Smooth muscle cell (in vitro differentiated cells): ENCODE results near the gene ATG9B. TPM values are rescaled to one million over a fixed set of nuclear protein-coding genes. Genes with fewer than 3 reads are reported as not detected.

ENCODE experiments used
- DNase-seq: peaks from one replicate; lab custom pipeline; 2025; ENCODE audit not compliant: unreplicated experiment; lab: John Stamatoyannopoulos, UW
- H2AFZ ChIP-seq: fragments of 200-600 bp; sonication (generic); 2 replicates; pipeline ENCODE4 v1.6.0; 2016; ENCODE audit warnings: antibody characterized with exemption, low read depth, mild to moderate bottlenecking
- H3F3A ChIP-seq: fragments of 200-600 bp; sonication (generic); 2 replicates; pipeline ENCODE4 v1.6.0; 2017; ENCODE audit warnings: antibody characterized with exemption, low read depth
- H3K27ac ChIP-seq: fragments of 200-600 bp; sonication (generic); 2 replicates; pipeline ENCODE4 v1.5.1; 2016; ENCODE audit warnings: low read depth, mild to moderate bottlenecking
- H3K27me3 ChIP-seq: fragments of 200-600 bp; sonication (generic); 2 replicates; pipeline ENCODE4 v1.6.1; 2016; ENCODE audit warnings: low read depth, mild to moderate bottlenecking
- H3K36me3 ChIP-seq: fragments of 200-600 bp; sonication (generic); 2 replicates; pipeline ENCODE4 v1.5.1; 2016; ENCODE audit warnings: low read depth
- H3K4me1 ChIP-seq: fragments of 200-600 bp; sonication (generic); 2 replicates; pipeline ENCODE4 v1.5.1; 2016; ENCODE audit warnings: low read depth
- H3K4me2 ChIP-seq: fragments of 200-600 bp; sonication (generic); 2 replicates; pipeline ENCODE4 v1.6.0; 2016; ENCODE audit warnings: mild to moderate bottlenecking
- H3K4me3 ChIP-seq: fragments of 200-600 bp; sonication (generic); 2 replicates; pipeline ENCODE4 v1.5.1; 2016; ENCODE audit warnings: mild to moderate bottlenecking
- H3K79me2 ChIP-seq: fragments of 200-600 bp; sonication (generic); 2 replicates; pipeline ENCODE4 v1.6.0; 2016; ENCODE audit warnings: low read depth, mild to moderate bottlenecking
- H3K9ac ChIP-seq: fragments of 200-600 bp; sonication (generic); 2 replicates; pipeline ENCODE4 v1.6.0; 2016; ENCODE audit warnings: low read depth
- H3K9me3 ChIP-seq: fragments of 200-600 bp; sonication (generic); replicated peaks from 2 replicates; pipeline ENCODE4 v1.5.1; 2016; ENCODE audit warnings: low read depth
- H4K20me1 ChIP-seq: fragments of 200-600 bp; sonication (generic); 2 replicates; pipeline ENCODE4 v1.6.0; 2016; ENCODE audit warnings: low read depth
- CTCF ChIP-seq: fragments of 200-600 bp; sonication (generic); IDR thresholded peaks from 2 replicates; pipeline ENCODE4 v1.5.1; 2017; ENCODE audit warnings: borderline replicate concordance, mild to moderate bottlenecking, antibody characterized with exemption; ENCODE audit not compliant: insufficient read depth, poor library complexity, severe bottlenecking
- WGBS: methylation state at CpG from one replicate; pipeline ENCODE4 v1.1.7; 2016; ENCODE audit warnings: low lambda C conversion rate; 5-methylcytosine and 5-hydroxymethylcytosine counted together
- polyA plus RNA-seq: library from polyadenylated mRNA; unstranded; fragments of >200 nt; fragmentation: Nextera tagmentation; extraction: Ambion mirVana; gene quantifications from 2 replicates; pipeline ENCODE4 v1.2.1, GENCODE V29; 2016
- total RNA-seq: library from RNA; depleted of rRNA; stranded (reverse); fragments of >200 nt; gene quantifications from 2 replicates; pipeline ENCODE4 v1.2.3, GENCODE V29; 2014

Gene ATG9B
- total and polyA plus RNA-seq, 2 experiments from 2014 or later: 2.6 to 6.5 TPM

- H3K9ac ChIP-seq: no peak overlapping the region
- no peak for TF ChIP-seq CTCF
- no peak overlapping the region for H3K4me3 ChIP-seq
- DNase-seq: no peak
- no peaks in the 10 kb centered on the region for H3K79me2 ChIP-seq
- no peaks in the 10 kb centered on the region for H3K27me3 ChIP-seq
- H4K20me1 ChIP-seq: no peaks in the 10 kb centered on the region
- no peaks in the 10 kb centered on the region for H3K9me3 ChIP-seq
- H2AFZ ChIP-seq: no peak overlapping the region
- H3K4me2 ChIP-seq: no peak overlapping the region
- no peak overlapping the region for H3K27ac ChIP-seq
- H3F3A ChIP-seq: no peaks in the 10 kb centered on the region
- 88% methylated on average over 15 of the region's 19 CpGs for WGBS
- no peaks in the 10 kb centered on the region for H3K36me3 ChIP-seq
- H3K4me1 ChIP-seq: peaks cover 6% of the 10 kb centered on the region
Observed at GRCh38 chr7:150994838-150995510, 29.3 kb downstream of the ATG9B start.

- TF ChIP-seq CTCF: no peak
- 56% methylated on average over 15 of the region's 15 CpGs for WGBS
- no peaks in the 10 kb centered on the region for H3K79me2 ChIP-seq
- H3K4me1 ChIP-seq: peaks cover 6% of the 10 kb centered on the region
- H4K20me1 ChIP-seq: no peaks in the 10 kb centered on the region
- H3K27me3 ChIP-seq: no peaks in the 10 kb centered on the region
- no peaks in the 10 kb centered on the region for H3K36me3 ChIP-seq
- no peak overlapping the region for H3K9ac ChIP-seq
- H3K9me3 ChIP-seq: no peaks in the 10 kb centered on the region
- H3K4me2 ChIP-seq: no peak overlapping the region
- peaks cover 2% of the 10 kb centered on the region for H3F3A ChIP-seq
- H3K4me3 ChIP-seq: no peak overlapping the region
- no peak for DNase-seq
- no peak overlapping the region for H3K27ac ChIP-seq
- H2AFZ ChIP-seq: peak overlapping the region; percentile 72
Observed at GRCh38 chr7:150994141-150994837, 30.0 kb downstream of the ATG9B start.

- Histone ChIP-seq H3K4me2 (no peak overlapping the region), H3K27me3 (no peaks in the 10 kb centered on the region), H3K9me3 (no peaks in the 10 kb centered on the region), H3F3A (peaks cover 5% of the 10 kb centered on the region), H2AFZ (no peak overlapping the region), H3K36me3 (no peaks in the 10 kb centered on the region), H4K20me1 (no peaks in the 10 kb centered on the region), H3K4me1 (peaks cover 6% of the 10 kb centered on the region), H3K9ac (no peak overlapping the region), H3K79me2 (no peaks in the 10 kb centered on the region), H3K27ac (no peak overlapping the region), H3K4me3 (no peak overlapping the region)
- 88% methylated on average over 13 of the region's 14 CpGs for WGBS
- DNase-seq: no peak
- TF ChIP-seq CTCF: no peak
Observed at GRCh38 chr7:150993511-150993910, 30.8 kb downstream of the ATG9B start.
